ENCODE data around the gene PHOSPHO2. TPM values are rescaled to one million over a fixed set of nuclear protein-coding genes. Genes with fewer than 3 reads are reported as not detected.

PHOSPHO2 gene
- total RNA-seq, result 1 to 10 TPM; 3.5 to 5.6 (median 4.4) TPM

- no peaks in the 10 kb centered on the region for H3K9me3 ChIP-seq
- H3K36me3 ChIP-seq, result no peaks in the 10 kb centered on the region
- under 1% methylated on average over 53 of the region's 63 CpGs for WGBS
- H3K27ac ChIP-seq, result peak within 1 kb of the TSS; percentile 87
- peaks cover 7% of the 10 kb centered on the region for H3K4me1 ChIP-seq
- peak; percentile 100 for DNase-seq (ENCODE audit: low spot score in 2 of 2)
- peak within 1 kb of the TSS; percentile 89 for H3K4me3 ChIP-seq
- TF ChIP-seq POLR2AphosphoS5 (IDR thresholded peaks at IDR 0.05), result peak in 1 of 3 donors; percentile 18
- no peak for TF ChIP-seq CTCF (IDR thresholded peaks at IDR 0.05)
- TF ChIP-seq POLR2A (IDR thresholded peaks at IDR 0.05), result peak; percentile 35 to 81
- TF ChIP-seq EP300 (IDR thresholded peaks at IDR 0.05), result no peak
- H3K27me3 ChIP-seq, result no peaks in the 10 kb centered on the region
These were observed at the start of gene PHOSPHO2, which contains the start of gene CFAP210 for GRCh38 chr2:169694113-169694893. Gene PHOSPHO2 (plus strand): TSS chr2:169694469. CDS start chr2:169700972, 6,503 bp downstream. Gene CFAP210 (minus strand): TSS chr2:169694405. CDS start chr2:169694327, 78 bp downstream.

GRCh38 chr2:169647496-169647895, 46.8 kb upstream of the PHOSPHO2 start:
- no peaks in the 10 kb centered on the region for H3K36me3 ChIP-seq
- no peaks in the 10 kb centered on the region for H3K4me1 ChIP-seq
- no peaks in the 10 kb centered on the region for H3K27me3 ChIP-seq
- 69% methylated on average over 2 of the region's 2 CpGs for WGBS
- no peak overlapping the region for H3K27ac ChIP-seq
- TF ChIP-seq POLR2AphosphoS5 (IDR thresholded peaks at IDR 0.05), result no peak
- no peak for TF ChIP-seq CTCF (IDR thresholded peaks at IDR 0.05)
- TF ChIP-seq POLR2A (IDR thresholded peaks at IDR 0.05), result no peak
- no peak for TF ChIP-seq EP300 (IDR thresholded peaks at IDR 0.05)
- DNase-seq (ENCODE audit: low spot score in 2 of 2), result no peak
- no peak overlapping the region for H3K4me3 ChIP-seq
- no peaks in the 10 kb centered on the region for H3K9me3 ChIP-seq

- Histone ChIP-seq H3K9me3 (no peaks in the 10 kb centered on the region), H3K4me1 (no peaks in the 10 kb centered on the region), H3K27me3 (peaks cover 3% of the 10 kb centered on the region), H3K4me3 (no peak overlapping the region), H3K36me3 (no peaks in the 10 kb centered on the region), H3K27ac (no peak overlapping the region)
- no peak for DNase-seq (ENCODE audit: low spot score in 2 of 2)
- TF ChIP-seq EP300 (IDR thresholded peaks at IDR 0.05), result no peak
- no peak for TF ChIP-seq POLR2A (IDR thresholded peaks at IDR 0.05)
- 72% methylated on average over 1 of the region's 1 CpG for WGBS
These were observed 45.0 kb upstream of the PHOSPHO2 start for GRCh38 chr2:169649278-169649677.

GRCh38 chr2:169653636-169654035, 40.6 kb upstream of the PHOSPHO2 start:
- DNase-seq (ENCODE audit: low spot score in 2 of 2), result no peak
- no peaks in the 10 kb centered on the region for H3K36me3 ChIP-seq
- H3K27me3 ChIP-seq, result peaks cover 3% of the 10 kb centered on the region
- no peak overlapping the region for H3K4me3 ChIP-seq
- WGBS, result 80% methylated on average over 3 of the region's 3 CpGs
- no peak overlapping the region for H3K27ac ChIP-seq
- TF ChIP-seq POLR2AphosphoS5 (IDR thresholded peaks at IDR 0.05) (no peak), CTCF (IDR thresholded peaks at IDR 0.05) (no peak), EP300 (IDR thresholded peaks at IDR 0.05) (no peak), POLR2A (IDR thresholded peaks at IDR 0.05) (no peak)
- no peaks in the 10 kb centered on the region for H3K9me3 ChIP-seq
- H3K4me1 ChIP-seq, result no peaks in the 10 kb centered on the region

- no peaks in the 10 kb centered on the region for H3K9me3 ChIP-seq
- no peak overlapping the region for H3K27ac ChIP-seq
- TF ChIP-seq CTCF (IDR thresholded peaks at IDR 0.05), result no peak
- no peak for TF ChIP-seq POLR2AphosphoS5 (IDR thresholded peaks at IDR 0.05)
- no peak for TF ChIP-seq EP300 (IDR thresholded peaks at IDR 0.05)
- TF ChIP-seq POLR2A (IDR thresholded peaks at IDR 0.05), result no peak
- peaks cover 3% of the 10 kb centered on the region for H3K27me3 ChIP-seq
- no peak for DNase-seq (ENCODE audit: low spot score in 2 of 2)
- H3K4me3 ChIP-seq, result no peak overlapping the region
- no peaks in the 10 kb centered on the region for H3K4me1 ChIP-seq
- no peaks in the 10 kb centered on the region for H3K36me3 ChIP-seq
- WGBS, result 75% methylated on average over 3 of the region's 3 CpGs
These were observed 38.1 kb upstream of the PHOSPHO2 start for GRCh38 chr2:169656164-169656563.

All from suprapubic skin (tissue), 4 donors.